GM19043 (cell line): Measurements from ENCODE around the gene PTPRN2.
"Not testable (repeated sequence)": the region's sequence is repeated elsewhere in the genome, so short reads cannot be mapped to it uniquely, and the experiment has no call there.

ENCODE experiments used
- ATAC-seq: cut with Tn5 transposase; IDR thresholded peaks from one replicate; pipeline ENCODE4 v1.9.1; 2021; ENCODE audit warnings: low read depth; ENCODE audit not compliant: unreplicated experiment

The PTPRN2 gene

DNA sequence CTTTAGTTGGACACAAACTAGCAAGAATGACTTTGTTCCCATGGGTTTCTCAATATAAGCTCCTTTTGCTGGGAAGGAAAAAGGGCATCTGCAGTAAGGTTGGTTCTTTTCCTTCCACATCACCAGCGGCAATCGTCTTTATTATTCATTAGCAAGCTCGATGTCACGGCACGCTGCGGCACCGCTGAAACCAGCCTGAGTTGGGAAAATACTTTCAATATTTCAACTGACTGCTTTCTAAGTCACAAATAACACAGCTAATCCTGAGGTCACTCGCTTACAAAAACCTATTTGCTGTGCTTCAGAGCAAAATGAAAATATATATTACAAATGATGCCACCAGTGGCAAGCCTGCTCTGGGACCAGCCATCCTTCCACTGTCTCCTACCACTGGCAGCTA lies 665.0 kb downstream of the PTPRN2 start:
- ATAC-seq = no peak

DNA sequence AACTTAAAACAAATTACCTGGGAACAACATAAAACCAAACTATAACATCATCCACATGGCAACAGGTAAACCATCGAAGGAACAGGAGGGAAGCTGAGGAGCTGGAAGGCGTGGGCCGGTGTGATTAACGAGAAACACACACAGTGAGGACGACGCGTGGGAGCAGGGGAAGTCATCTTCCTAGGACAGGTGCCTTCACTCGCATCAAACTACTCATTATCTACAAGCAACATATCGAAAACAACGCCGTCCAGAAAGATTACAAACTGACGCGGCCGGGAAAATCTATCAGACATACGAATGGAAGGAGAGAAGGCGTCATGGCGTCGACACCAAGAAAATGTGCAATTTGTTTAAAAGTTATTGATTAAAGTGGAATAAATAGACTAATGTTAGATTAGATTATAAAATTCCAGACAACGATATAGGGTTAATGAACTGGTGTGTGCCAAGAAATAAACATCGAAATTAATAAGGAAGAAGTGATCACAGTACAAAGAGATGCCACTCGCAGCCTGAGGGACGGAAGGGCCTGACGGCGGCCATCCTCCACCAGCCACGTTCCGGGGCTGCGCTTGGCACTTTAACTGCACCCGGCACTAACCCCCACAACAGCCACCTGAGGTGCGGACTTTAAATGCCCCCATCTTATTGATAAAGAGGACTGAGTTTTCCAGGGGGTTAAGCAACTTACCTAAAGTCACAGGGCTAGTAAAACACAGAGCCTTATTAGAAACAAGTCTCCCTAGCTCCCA lies 669.1 kb downstream of the PTPRN2 start:
- no peak for ATAC-seq

DNA sequence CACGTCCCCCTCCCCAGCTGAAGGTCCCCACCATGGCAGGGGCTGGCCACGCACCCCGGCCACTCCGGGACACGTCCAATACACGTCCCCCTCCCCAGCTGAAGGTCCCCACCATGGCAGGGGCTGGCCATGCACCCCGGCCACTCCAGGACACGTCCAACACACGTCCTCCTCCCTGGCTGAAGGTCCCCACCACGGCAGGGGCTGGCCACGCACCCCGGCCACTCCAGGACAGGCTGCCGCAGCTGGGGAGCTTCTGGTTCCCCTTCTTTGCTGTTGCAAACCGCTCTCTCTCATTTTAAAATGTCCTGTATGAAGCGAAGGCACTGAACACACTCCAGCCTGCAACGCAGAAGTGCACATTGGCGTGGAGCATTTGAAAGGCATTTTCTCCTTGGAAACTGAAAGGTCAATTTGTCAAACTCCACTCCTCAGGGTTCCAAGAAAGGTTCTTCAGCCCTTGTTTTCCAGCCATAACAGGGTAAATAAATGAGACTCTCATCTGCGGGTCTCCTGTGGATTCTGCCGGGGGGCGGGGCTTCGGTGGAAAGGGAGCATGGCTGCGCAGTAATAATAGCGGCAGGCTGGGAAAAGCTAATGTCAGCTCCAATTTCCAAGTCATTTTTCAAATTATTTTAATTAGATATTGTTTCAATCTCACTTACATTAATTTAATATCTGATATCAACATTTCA lies 670.5 kb downstream of the PTPRN2 start:
- no peak for ATAC-seq

DNA sequence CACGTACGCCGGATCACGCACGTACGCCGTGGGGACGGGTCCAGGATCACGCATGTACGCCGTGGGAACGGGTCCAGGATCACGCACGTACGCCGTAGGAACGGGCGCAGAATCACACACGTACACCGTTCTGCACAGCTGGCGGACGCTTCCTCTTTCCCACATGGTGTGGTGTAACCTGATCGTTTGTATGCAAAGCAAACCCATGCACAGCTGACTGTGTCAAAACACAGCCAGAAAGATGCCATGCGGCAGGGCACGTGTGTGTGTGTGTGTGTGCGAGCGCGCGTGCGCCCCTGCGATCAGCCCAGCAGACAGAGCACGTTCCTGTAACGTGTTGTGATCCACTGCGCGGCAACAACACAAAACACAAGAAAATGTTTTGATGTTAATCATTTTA lies 677.2 kb downstream of the PTPRN2 start:
- no peak for ATAC-seq

DNA sequence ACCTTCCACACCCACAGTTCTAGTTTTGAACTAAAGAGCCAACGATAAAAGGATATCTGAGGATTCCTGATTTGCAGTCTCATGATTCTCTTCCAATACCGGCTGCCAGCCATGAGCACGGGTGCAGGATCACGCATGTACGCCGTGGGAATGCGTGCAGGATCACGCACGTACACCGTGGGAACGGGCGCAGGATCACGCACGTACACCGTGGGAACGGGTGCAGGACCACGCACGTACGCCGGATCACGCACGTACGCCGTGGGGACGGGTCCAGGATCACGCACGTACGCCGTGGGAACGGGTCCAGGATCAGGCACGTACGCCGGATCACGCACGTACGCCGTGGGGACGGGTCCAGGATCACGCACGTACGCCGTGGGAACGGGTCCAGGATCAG lies 677.6 kb downstream of the PTPRN2 start:
- not testable (repeated sequence) for ATAC-seq

DNA sequence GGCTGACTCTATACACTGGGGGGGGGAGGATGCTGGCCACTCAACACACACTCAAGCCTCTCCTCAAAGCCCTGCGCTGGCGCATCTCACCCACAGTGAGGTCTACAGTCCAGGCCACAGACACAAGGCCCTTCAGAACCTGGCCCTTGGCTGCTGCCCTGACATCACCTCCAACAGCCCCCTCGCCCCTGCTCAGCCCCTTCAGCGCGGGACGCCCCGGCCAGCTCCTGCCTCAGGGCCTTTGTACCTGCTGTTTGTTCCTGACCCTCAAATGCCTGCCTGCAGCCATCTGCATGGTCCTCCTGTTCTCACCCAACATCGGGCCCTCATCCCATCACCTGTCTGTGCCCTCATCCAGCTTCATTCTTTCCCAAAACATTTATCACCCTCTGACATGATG lies 678.3 kb downstream of the PTPRN2 start:
- ATAC-seq = no peak

DNA sequence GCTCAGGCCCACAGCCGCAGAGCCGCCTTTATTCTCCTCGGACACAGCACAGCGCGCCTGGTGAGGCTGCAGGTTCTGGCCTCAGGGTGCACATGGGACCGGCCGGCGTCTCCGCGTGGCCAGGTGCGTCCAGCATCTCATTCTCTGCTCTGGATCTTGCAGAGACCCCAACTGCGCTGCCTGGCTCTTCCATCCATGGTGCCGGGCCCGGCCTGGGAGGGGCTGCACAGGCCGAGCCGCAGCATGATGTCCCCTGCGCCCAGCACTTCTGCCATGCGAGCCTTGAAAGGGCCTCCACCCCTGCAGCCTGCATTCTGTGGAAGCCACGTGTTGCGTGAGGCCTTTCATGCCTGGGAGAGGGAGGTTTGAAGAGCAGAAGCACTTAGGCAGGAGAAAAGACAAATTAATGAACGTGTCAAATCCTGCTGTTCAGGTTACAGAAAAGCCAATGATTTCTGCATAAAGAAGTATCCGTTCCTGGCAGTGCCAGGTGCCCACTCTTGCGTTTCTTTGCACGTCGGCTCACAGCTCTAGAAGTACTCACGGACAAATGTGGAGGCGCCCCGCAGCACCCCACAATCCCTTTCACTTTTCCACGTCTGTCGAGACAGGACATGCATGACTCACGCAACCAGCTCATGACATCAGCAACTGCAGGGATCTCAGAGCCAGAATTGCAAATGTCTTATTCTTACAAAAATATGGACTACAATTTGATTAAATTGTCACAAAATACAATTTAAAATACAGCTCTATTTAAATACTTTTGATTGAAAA lies 679.4 kb downstream of the PTPRN2 start:
- no peak for ATAC-seq

DNA sequence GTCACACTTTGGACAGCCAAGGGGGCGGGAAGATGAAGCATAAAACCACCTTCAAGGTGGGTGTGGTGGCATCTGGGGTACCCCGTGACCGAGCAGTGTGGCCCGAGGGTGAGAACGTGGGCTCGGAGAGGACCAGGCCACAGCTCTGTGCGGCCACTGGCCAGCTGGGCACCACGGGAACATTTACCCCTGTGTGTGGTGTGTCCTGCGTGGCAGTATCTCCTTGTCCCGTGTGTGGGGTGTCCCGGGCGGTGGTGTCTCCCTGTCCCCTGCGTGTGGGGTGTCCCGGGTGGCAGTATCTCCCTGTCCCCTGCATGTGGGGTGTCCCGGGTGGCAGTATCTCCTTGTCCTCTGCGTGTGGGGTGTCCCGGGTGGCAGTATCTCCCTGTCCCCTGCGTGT lies 680.5 kb downstream of the PTPRN2 start:
- ATAC-seq = no peak

DNA sequence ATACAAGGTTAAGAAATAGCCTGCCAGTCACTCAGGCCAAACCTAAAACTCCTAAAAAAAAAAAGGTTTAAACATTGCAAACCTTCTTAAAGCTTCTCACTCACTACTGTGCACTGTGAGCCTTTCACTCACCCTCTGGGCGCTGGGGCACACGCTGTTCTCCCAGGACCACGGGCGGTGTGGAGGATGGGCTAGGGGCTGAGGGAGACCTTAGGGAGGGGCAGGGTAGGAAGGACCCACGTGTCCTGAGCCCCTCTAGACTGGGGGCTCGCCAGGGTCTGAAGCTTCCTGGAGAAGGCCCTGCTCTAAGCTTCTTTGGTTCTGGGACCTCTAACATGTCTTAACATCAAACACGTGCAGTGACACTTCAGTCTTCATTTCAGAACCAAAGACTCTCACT lies 681.0 kb downstream of the PTPRN2 start:
- no peak for ATAC-seq

DNA sequence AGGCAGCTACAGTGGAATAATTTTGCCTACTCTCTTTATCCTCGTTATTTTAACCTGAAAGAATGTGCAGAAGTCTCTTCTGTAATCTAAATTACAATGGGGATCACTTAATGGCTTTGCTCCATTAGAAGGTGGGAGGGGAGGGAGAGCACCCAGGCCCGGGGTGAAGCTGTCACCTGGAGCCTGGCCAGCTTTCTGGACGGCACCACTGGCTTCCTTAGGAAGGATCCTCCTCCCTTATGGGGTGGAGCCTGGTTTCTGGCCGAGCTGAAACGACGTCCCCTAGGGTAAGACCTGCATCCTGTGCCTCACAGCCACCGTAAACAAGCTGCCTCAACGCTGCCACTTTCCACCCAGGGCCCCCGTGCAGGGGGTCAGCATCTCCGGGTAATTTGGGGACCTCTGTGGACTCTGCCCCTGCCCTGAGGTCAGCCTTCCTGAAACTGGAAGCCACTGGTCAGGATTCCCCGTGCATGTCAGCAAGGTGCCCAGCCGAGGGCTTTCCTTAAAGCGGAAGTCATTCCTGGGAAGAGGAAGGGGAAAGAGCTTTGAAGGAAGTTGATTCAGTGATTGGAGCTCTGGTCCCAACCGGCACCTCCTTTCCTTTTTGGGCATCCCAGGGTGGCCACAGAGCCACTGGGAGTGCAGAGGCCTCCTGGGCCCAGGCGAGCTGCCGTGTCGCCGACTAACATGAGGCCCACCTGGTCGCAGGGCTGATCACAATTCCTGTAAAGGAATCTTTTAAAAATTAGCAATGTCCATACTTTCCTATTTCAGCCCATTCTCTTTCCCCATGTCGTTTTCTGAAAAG lies 681.8 kb downstream of the PTPRN2 start:
- ATAC-seq = no peak

DNA sequence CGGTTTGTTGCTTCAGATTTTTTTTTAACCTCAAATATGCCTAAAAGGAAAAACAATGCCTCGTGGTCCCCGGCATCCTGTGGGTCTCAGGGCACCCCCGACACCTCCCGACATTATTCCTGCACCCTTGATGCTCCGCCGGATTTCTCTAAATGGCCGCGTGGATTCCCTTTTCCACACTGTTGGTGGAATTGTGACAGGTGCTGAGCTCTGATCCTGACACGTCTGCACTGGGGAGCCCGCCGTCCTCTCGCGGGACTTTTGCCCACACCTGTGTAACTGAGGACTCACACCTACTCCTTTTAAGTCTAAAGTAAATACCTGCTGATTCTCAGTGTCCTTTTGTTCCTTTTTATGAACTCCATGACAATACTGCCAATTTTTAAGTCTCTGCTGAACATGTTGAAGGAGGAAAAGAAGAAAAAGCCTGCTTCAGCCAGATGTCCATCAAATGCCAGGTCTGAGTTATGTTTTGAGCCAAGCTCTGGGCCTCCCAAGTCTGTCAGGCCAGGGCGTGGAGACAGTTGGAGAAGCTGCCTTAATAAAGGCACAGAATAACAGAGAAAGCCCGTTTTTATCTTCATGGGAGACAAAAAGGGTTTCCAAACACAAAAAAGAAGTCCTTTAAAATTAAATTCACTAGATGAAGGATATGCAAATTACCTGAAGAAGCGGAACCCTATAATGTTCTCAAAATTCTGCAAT lies 682.6 kb downstream of the PTPRN2 start:
- no peak for ATAC-seq

DNA sequence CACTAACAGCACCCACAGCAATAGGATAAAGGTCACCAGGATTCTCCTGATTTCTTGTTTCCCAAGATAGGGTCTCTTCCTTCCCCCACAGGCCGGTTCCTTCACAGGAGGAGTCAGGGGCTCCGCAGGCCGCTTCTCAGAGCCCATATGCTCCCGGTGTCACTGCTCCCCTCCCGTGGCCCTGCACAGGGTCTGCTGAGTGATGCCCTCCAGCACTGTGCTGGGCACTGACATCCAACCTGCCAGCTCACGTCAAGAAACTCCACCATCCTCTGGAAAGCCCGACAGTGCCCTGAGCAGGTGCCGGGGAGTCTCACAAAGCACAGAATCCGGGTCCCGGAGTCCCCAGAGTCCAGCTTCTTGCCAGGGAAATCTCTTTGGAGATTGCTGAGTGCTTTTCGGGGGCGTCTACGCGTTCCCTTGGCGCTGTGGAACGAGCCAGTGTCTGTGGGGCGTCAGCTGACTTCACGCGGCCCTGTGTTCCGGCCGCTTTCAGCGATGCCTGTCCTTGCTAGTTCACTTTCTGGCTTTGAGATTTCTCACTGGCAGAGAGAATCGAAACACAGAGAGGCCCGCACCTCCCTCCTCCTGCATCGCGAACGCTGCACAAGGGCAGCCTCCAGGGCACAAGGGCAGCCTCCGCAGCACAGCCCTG lies 683.3 kb downstream of the PTPRN2 start:
- no peak for ATAC-seq

DNA sequence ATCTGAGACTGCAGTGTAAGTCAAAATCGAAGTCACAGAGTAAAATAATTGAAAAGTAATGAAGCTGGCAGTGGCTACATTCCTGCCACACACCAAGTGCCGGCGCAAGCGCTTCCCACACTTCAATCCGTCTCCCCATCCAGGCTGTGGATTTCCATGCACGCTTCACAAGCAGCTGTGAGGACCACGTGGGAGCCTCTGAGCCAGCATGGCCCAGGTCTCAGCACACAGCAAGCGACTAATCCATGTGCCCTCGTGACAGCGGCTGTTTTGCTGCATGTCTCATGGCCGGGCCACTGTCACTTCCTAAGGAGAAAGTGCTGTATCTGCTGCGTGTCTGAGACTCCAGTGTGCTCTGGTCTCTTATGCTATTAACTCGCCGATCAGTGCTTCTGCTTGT lies 683.9 kb downstream of the PTPRN2 start:
- no peak for ATAC-seq

DNA sequence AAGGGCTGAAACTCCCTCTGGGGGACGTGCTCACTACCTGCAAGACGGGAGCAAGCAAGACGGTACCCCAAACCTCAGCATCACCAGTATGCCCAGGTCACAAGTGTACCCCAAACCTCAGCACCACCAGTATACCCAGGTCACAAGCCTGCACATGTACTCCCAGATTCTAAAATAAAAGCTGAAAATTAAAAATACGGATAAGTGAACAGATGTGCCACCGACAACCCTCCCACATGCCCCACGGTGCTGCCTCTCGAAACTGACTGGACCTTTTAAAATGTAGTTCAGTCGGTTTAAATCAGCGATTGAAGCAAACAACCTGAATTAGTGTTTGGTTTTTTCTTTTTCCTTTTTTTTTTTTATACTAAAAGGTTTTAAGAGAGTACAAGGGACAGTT lies 684.3 kb downstream of the PTPRN2 start:
- ATAC-seq = no peak

DNA sequence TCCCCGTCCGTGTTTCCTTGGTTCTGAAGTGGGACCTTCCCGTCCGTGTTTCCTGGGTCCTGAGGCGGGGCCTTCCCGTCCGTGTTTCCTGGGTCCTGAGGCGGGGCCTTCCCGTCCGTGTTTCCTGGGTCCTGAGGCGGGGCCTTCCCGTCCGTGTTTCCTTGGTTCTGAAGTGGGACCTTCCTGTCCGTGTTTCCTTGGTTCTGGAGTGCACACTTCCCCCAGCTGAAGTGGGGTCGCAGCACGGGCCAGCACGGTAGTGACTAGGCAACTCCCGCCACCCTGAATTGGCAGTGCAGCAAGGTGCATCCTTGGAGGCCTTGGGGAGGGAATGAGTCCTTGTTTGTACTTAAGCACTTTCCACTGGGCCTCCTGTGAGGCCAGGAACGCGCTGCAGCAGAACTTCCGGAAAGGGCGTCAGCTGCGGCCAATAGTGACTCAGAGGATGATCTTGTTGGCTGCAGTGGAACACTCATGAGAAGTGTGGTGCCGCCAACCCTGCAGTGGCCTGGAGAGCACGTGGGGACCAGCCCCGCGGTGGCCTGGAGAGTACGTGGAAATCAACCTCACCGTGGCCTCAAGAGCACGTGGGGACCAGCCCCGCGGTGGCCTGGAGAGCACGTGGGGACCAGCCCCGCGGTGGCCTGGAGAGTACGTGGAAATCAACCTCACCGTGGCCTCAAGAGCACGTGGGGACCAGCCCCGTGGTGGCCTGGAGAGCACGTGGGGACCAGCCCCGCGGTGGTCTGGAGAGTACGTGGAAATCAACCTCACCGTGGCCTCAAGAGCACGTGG lies 685.6 kb downstream of the PTPRN2 start:
- ATAC-seq = not testable (repeated sequence)

DNA sequence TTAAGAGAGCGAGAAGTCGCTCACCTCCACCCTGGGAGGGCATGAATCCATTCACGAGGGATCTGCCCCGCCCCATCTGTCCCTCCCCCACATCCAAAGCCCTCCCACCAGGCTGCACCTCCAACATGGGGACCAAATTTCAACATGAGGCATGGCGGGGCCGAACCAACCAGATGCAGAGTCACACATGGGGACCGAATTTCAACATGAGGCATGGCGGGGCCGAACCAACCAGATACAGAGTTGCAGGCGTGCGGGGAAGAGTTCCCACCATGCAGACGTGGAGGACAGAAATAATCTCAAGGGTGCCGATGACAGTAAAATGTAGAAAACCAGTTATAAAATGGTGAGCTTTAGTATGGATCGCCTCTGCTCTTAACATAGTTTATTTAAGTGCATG lies 686.5 kb downstream of the PTPRN2 start:
- ATAC-seq = no peak

DNA sequence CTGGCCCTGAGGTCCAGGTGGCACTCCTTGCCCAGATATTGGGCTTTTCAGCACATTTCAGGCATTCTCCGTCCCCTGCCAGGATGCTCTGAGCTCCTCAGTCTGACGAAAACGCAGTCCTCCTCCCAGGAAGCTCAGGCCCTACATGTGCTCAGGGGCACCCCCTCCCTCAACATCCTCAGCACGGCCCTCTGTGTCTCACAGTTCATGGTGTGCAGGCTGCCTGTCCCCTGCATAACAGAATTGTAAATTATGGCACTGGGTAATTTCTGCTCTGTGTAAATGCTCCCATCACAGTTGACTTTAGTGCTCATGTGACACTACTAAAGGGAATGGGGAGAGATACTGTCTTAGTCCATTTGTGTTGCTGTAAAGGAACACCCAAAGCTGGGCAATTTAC lies 687.1 kb downstream of the PTPRN2 start:
- no peak for ATAC-seq

DNA sequence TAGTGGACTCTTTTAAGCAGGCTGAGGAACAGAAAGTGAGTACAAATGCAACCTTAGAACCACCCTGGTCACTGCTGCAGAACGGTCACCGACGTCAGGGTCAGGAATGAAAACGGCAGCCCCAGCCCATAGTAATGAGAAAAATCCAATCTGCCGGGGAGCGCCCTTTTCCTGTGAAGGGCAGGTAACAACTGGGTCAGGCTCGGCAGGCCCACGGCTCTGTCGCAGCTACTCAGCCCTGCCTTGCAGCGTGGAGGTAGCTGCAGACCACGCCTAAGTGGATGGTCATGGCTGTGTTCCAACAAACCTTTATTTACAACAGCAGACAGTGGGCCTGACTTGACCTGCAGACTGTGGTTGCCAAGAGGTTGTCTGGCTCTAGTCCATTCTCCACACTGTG lies 687.6 kb downstream of the PTPRN2 start:
- ATAC-seq = no peak
